ENCODE results near the gene AGER. TPM values are rescaled to one million over a fixed set of nuclear protein-coding genes. Genes with fewer than 3 reads are reported as not detected.

The AGER gene
- total and polyA plus RNA-seq, 9 of the 15 experiments (the other 6 are each of a cell fraction or from before 2014, with no cell fraction given): 1.2 to 11.5 (median 4.1) TPM

DNA sequence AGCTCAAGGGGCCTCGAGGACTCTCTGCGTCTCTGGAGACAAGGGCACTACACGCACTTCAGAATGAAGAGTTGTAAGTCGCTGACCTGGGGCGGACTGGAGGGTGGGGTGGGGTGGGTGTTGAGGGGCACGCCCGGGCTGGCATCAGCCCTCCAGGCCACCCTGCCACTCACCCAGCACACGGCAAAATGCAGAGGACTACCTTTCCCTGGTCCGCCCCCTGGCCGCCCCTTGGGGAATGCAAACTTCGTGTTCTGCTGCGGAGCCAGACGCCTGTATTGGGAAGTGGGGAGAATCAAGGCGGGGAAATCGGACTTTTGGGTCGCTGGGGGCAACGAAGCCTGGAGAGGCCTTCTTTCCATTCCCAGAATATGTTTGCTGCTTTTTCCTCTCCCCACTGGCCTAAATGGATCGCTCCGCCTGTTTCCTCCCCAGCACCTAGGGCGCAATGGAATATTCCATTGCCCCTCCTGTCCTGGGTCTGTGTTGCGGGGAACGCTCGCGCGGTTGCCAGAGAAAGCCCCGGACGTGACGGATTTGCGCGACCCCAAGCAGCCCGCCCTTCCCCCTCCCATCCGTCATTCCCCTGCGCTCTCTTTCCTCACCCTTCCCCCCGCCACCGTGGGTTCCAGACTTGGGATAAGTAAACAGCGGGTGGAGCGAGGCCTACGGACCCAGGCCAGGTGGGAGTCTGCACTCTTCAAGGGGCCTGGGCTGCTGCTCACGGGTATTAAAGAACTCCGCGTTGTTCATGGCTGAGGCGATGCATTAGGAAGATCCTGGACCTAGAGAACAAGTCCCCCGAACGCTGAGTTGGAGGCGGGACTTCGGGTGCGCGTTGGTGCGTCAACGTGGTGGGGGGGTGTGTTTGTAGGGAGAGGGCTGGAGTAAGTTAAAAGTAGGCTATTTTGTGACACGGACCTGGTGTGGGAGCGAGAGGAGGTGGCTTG is 30.2 kb downstream of the AGER start, which contains the start of gene PPT2 (continued):
- TF ChIP-seq, protein P1, sequence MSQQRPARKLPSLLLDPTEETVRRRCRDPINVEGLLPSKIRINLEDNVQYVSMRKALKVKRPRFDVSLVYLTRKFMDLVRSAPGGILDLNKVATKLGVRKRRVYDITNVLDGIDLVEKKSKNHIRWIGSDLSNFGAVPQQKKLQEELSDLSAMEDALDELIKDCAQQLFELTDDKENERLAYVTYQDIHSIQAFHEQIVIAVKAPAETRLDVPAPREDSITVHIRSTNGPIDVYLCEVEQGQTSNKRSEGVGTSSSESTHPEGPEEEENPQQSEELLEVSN (IDR thresholded peaks at IDR 0.05; ENCODE audit: borderline replicate concordance in 1 of 2, extremely low read depth in 1 of 2, insufficient read depth in 1 of 2, insufficient read length in 1 of 2, low read depth in 1 of 2, low read length in 1 of 2, poor library complexity in 1 of 2, severe bottlenecking in 1 of 2): peak in 1 of 2 experiments; percentile 10
- no peak for TF ChIP-seq ZNF41 (CRISPR knock-in tag; conservative IDR thresholded peaks at IDR 0.05)
- TF ChIP-seq, protein P2, sequence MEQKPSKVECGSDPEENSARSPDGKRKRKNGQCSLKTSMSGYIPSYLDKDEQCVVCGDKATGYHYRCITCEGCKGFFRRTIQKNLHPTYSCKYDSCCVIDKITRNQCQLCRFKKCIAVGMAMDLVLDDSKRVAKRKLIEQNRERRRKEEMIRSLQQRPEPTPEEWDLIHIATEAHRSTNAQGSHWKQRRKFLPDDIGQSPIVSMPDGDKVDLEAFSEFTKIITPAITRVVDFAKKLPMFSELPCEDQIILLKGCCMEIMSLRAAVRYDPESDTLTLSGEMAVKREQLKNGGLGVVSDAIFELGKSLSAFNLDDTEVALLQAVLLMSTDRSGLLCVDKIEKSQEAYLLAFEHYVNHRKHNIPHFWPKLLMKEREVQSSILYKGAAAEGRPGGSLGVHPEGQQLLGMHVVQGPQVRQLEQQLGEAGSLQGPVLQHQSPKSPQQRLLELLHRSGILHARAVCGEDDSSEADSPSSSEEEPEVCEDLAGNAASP (IDR thresholded peaks at IDR 0.05): no peak
- no peak for TF ChIP-seq ZNF57 (CRISPR knock-in tag; IDR thresholded peaks at IDR 0.05)
- TF ChIP-seq, protein P3, sequence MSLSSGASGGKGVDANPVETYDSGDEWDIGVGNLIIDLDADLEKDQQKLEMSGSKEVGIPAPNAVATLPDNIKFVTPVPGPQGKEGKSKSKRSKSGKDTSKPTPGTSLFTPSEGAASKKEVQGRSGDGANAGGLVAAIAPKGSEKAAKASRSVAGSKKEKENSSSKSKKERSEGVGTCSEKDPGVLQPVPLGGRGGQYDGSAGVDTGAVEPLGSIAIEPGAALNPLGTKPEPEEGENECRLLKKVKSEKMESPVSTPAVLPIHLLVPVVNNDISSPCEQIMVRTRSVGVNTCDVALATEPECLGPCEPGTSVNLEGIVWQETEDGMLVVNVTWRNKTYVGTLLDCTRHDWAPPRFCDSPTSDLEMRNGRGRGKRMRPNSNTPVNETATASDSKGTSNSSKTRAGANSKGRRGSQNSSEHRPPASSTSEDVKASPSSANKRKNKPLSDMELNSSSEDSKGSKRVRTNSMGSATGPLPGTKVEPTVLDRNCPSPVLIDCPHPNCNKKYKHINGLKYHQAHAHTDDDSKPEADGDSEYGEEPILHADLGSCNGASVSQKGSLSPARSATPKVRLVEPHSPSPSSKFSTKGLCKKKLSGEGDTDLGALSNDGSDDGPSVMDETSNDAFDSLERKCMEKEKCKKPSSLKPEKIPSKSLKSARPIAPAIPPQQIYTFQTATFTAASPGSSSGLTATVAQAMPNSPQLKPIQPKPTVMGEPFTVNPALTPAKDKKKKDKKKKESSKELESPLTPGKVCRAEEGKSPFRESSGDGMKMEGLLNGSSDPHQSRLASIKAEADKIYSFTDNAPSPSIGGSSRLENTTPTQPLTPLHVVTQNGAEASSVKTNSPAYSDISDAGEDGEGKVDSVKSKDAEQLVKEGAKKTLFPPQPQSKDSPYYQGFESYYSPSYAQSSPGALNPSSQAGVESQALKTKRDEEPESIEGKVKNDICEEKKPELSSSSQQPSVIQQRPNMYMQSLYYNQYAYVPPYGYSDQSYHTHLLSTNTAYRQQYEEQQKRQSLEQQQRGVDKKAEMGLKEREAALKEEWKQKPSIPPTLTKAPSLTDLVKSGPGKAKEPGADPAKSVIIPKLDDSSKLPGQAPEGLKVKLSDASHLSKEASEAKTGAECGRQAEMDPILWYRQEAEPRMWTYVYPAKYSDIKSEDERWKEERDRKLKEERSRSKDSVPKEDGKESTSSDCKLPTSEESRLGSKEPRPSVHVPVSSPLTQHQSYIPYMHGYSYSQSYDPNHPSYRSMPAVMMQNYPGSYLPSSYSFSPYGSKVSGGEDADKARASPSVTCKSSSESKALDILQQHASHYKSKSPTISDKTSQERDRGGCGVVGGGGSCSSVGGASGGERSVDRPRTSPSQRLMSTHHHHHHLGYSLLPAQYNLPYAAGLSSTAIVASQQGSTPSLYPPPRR (CRISPR knock-in tag; IDR thresholded peaks at IDR 0.05; ENCODE audit: borderline replicate concordance): peak; percentile 90
- TF ChIP-seq TOE1 (IDR thresholded peaks at IDR 0.05; ENCODE audit: borderline replicate concordance): peak; percentile 89
- TF ChIP-seq TOE1 (CRISPR knock-in tag; IDR thresholded peaks at IDR 0.05; ENCODE audit: borderline replicate concordance, low read depth): peak; percentile 88; the same call in 1 of the 2 replicates
- TF ChIP-seq SPI1 (IDR thresholded peaks at IDR 0.05; ENCODE audit: borderline replicate concordance, low read depth, low read length): peak; percentile 29; the same call in 1 of the 2 replicates
- no peak for TF ChIP-seq SMARCA5 (IDR thresholded peaks at IDR 0.05)
- no peak for TF ChIP-seq HNRNPK (IDR thresholded peaks at IDR 0.05; ENCODE audit: low read depth, low read length, poor library complexity, severe bottlenecking)
- no peak for TF ChIP-seq PCBP2 (IDR thresholded peaks at IDR 0.05; ENCODE audit: low read depth, low read length, poor library complexity, severe bottlenecking)
- TF ChIP-seq HNRNPUL1 (IDR thresholded peaks at IDR 0.05; ENCODE audit: low read length): no peak
- TF ChIP-seq ASH1L (IDR thresholded peaks at IDR 0.05; ENCODE audit: borderline replicate concordance, low read depth, partially characterized antibody): peak; percentile 71
- peak; percentile 34; the same call in 1 of the 2 replicates for TF ChIP-seq EP300 (IDR thresholded peaks at IDR 0.05; ENCODE audit: low read length)
- no peak for TF ChIP-seq KLF10 (CRISPR knock-in tag; IDR thresholded peaks at IDR 0.05)
- no peak for TF ChIP-seq EGR1 (conservative IDR thresholded peaks at IDR 0.05)
- TF ChIP-seq PHF20 (IDR thresholded peaks at IDR 0.05; ENCODE audit: partially characterized antibody): peak; percentile 81
- no peak for TF ChIP-seq HMG20A (CRISPR knock-in tag; conservative IDR thresholded peaks at IDR 0.05)
- TF ChIP-seq THAP7 (CRISPR knock-in tag; IDR thresholded peaks at IDR 0.05): no peak
